ENCODE results near the gene PIEZO2. TPM values are rescaled to one million over a fixed set of nuclear protein-coding genes. Genes with fewer than 3 reads are reported as not detected.

PIEZO2 gene
- total RNA-seq, 2 experiments from 2014 or later, result not detected

DNA sequence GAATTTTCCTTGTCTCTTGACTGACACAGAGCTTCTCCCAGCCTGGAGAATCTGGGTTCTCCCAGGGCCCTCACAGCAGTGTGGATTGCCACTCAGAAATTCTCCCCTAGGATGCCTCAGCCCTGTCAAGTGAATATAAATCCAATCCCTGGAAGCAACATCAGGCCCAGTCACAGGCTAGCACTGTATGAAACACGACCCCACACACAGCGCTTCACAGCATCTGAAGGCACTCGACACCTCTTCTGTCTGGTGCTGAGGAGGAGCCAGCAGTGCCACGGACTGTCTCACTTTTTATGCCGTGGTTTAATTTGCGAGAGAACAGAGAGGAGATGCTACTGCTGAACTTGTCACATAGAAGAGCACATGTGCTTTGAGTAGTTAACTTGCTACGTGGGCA lies 459.0 kb downstream of the PIEZO2 start:
- Mint-ChIP-seq H3K4me1 (no peaks in the 10 kb centered on the region), H3K27ac (no peak overlapping the region), H3K4me3 (no peak overlapping the region), H3K9me3 (ENCODE audit: low read depth) (no peaks in the 10 kb centered on the region), H3K27me3 (no peaks in the 10 kb centered on the region), H3K36me3 (no peaks in the 10 kb centered on the region)
- CTCF ChIA-PET, result no interaction called here
- DNase-seq (no peak), ATAC-seq (no peak)

DNA sequence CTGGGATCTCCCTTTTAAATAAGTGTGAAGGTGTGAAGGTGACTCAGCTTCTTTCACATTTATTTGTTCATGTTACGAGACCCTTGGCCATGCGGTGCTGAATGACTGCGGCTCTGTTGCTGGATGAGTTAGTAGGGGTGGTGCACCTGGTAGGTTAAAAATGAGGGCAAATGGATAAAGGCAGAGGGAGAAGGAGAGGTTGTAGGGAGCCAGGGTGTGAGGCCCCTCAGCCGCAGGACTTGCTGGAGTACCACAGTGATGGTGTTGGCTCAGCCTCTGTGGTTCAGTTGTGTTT lies 459.4 kb downstream of the PIEZO2 start:
- ATAC-seq (no peak), DNase-seq (no peak)
- CTCF ChIA-PET, result no interaction called here
- Mint-ChIP-seq H3K27ac (no peak overlapping the region), H3K36me3 (no peaks in the 10 kb centered on the region), H3K27me3 (no peaks in the 10 kb centered on the region), H3K4me3 (no peak overlapping the region), H3K9me3 (ENCODE audit: low read depth) (no peaks in the 10 kb centered on the region), H3K4me1 (no peaks in the 10 kb centered on the region)

DNA sequence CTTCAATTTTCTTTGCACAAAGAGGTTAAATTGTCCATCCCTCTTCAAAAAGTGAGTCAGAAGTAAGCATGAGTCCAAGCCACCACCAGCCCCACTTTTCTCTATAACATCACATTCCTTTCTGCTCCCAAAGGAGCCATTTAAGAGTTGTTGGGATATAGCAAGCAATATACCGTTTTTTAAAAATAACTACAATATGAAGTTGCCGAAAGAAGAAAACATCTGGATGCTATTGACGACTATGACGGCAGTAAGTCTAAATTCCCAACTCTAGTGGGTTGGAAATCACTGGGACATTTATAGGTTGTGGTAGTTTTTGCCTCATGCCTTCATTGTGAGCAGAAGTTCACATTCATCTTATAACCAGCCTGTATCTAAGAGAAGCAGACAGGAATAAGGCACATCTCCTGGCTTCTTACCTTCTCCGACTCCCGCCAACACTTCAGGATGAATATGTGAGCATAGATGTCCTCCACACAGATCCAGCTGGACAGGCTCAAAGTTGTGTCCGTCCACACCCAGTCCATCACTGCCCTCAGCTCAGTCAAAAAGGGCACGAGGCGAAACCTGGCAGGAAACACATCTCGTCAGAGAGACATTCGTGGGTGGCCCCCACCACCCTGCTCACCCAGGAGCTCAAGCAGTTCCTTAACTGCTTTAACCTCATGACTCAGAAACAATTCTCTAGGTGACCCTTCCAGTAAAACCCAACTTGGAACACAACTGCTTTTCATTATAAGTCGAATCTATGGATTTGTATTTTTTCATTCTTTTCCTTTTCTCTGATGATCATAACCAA lies 459.9 kb downstream of the PIEZO2 start:
- CTCF ChIA-PET, result no interaction called here
- Mint-ChIP-seq H3K36me3 (no peaks in the 10 kb centered on the region), H3K4me1 (no peaks in the 10 kb centered on the region), H3K27me3 (no peaks in the 10 kb centered on the region), H3K4me3 (no peak overlapping the region), H3K9me3 (ENCODE audit: low read depth) (no peaks in the 10 kb centered on the region), H3K27ac (no peak overlapping the region)
- no peak for DNase-seq
- no peak for ATAC-seq

DNA sequence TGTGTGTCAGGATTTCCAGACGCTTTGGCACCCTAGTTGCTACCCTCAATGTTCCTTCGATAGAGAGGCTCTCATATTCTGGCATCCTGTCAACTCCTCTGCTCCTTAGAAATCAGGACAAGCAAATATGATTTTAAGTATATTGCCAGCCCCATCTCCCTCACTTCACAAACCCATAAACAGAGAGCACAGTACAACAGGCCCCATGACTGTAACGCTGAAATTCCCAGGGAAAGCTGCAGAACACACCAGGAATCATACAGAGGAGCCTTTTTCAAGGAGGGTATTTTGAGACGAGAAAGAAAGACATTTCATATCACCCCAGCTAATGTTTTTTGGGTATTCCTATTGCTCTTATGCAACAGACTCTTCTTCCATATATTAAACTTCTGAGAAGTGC lies 460.6 kb downstream of the PIEZO2 start:
- Mint-ChIP-seq H3K4me3 (no peak overlapping the region), H3K4me1 (no peaks in the 10 kb centered on the region), H3K27me3 (no peaks in the 10 kb centered on the region), H3K27ac (no peak overlapping the region), H3K36me3 (no peaks in the 10 kb centered on the region), H3K9me3 (ENCODE audit: low read depth) (no peaks in the 10 kb centered on the region)
- no peak for DNase-seq
- CTCF ChIA-PET, result no interaction called here
- ATAC-seq, result no peak

DNA sequence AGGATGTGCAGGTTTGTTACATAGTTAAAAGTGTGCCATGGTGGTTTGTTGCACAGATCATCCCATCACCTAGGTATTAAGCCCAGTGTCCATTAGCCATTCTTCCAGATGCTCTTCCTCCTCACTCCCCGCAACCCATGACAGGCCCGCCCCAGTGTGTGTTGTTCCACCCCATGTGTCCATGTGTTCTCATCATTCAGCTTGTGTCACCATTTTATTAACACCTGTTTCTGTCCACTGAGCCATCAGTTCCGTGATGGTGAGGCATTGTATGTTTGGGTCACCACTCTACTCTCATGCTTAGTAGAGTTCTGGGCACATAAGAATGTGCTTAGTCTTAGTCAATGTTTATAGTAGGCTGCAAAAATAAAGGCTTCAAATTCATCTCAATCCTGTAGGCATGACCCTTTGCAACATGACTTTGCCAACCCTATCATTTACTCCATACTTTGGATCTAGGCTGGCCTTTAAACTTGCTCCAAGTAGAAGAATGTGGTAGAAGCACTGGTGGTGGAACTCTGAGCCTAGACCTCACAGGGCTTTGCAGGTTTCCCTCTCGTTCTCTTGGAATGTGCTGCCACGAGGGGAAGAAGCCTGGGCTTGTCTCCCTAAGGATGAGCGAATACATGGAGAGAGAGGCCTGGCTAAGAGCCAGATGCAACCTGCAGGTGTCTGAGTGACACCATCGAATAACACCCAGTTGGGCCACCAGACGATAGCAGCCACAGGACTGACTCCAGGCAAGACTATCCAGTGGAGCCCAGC lies 462.0 kb downstream of the PIEZO2 start:
- CTCF ChIA-PET, result no interaction called here
- Mint-ChIP-seq H3K27me3 (no peaks in the 10 kb centered on the region), H3K9me3 (ENCODE audit: low read depth) (no peaks in the 10 kb centered on the region), H3K4me3 (no peak overlapping the region), H3K4me1 (no peaks in the 10 kb centered on the region), H3K27ac (no peak overlapping the region), H3K36me3 (no peaks in the 10 kb centered on the region)
- DNase-seq, result no peak
- ATAC-seq, result no peak

DNA sequence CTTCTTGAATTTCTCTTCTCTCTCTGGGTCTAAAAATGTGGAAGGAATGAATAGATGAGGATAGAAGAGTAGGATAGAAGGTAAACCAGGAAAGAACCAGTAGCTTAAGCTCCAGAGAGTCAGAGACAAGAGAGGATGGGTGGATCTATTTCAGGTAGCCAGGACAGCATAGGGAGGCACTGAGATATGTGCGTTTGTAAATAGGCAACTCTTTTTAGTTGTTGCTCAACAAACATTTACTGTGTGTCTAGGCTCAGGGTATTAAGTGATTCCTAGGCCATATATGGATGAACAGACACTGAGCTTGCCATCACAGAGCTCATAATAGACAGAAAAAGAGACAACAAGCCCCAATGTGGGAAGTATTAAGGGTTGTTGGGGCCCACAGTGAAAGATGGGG lies 463.1 kb downstream of the PIEZO2 start:
- ATAC-seq (no peak), DNase-seq (no peak)
- H3K4me3 Mint-ChIP-seq, result no peak overlapping the region
- no peaks in the 10 kb centered on the region for H3K9me3 Mint-ChIP-seq (ENCODE audit: low read depth)
- CTCF ChIA-PET, result no interaction called here
- H3K27ac Mint-ChIP-seq, result no peak overlapping the region
- H3K4me1 Mint-ChIP-seq, result no peaks in the 10 kb centered on the region
- H3K27me3 Mint-ChIP-seq, result peaks cover 2% of the 10 kb centered on the region
- H3K36me3 Mint-ChIP-seq, result no peaks in the 10 kb centered on the region

DNA sequence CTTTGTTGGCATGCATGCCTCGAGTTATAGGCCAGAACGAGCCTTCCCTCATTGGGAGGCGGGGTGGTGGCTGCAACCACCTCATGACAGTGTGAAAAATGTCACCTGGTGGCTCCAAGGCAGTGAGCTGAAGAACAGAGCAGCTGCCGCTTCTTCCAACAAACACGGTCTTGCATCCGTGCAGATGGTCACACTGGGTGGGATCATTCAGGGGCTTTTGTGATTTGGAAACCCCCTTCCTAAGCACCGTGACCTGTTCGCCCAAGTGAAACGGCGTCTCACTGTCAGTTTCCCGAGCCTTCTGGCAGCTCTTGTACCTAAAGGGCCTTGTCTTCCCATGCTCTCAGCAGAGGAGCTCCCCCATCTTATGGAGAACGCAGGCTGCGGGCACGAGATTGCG lies 463.9 kb downstream of the PIEZO2 start:
- CTCF ChIA-PET, result no interaction called here
- Mint-ChIP-seq H3K27me3 (peaks cover 2% of the 10 kb centered on the region), H3K36me3 (no peaks in the 10 kb centered on the region), H3K27ac (no peak overlapping the region), H3K4me3 (no peak overlapping the region), H3K9me3 (ENCODE audit: low read depth) (no peaks in the 10 kb centered on the region), H3K4me1 (no peaks in the 10 kb centered on the region)
- DNase-seq (no peak), ATAC-seq (no peak)

DNA sequence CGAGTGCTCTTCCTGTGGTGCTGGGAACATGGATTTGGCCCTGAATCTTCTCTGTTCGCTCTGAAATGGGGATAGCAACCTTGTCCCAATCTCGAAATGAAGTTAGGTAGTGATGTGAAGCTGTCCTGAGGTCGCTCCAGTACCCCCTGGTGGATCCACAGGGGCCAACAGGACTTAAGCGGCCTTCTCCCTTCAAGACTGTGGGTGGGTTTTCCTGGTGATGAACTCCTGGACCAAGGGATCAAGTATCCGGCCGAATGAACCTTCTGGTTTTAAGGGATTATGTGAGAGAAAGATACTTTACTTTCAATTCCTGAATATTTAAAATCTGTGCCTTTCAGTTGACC lies 467.0 kb downstream of the PIEZO2 start:
- CTCF ChIA-PET, result no interaction called here
- Mint-ChIP-seq H3K4me1 (no peaks in the 10 kb centered on the region), H3K27ac (no peak overlapping the region), H3K36me3 (no peaks in the 10 kb centered on the region), H3K9me3 (ENCODE audit: low read depth) (no peaks in the 10 kb centered on the region), H3K4me3 (no peak overlapping the region), H3K27me3 (peaks cover 10% of the 10 kb centered on the region)
- ATAC-seq (no peak), DNase-seq (no peak)

DNA sequence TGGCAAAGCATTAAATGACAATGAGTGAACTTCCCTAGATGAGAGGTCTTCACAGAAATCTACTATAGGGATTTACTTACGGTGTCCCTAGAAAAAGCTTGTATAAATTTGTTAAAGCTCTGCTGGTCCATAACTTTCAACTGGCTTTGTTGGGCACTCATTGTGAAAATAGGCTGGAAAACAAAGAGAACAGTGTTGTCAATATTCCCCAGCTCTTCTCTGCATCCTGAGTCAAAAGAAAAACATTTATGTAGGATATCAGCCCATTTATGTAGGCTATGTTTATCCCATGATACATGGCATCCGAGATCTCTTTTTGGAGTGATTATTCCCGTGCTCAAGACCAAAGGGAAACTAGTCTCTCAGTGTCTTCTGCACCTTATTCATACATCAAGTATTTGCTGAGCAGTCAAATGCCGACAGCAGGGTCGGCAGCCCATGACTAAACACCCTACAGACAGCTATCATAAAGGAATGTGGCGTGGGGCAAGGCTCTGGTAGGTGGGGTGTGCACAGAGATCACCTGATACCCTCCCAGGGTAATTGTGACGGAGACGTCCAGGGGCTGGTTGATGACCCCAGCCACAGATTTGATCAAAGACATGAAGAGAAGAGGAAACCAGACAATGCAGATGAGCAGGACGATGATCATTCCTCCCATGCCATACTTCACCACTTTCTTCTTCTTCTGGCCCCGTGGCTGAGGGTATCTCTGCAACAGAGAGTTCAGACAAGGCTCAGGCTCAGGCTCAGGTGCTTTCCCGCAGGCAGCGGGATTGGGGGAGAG lies 467.6 kb downstream of the PIEZO2 start:
- Mint-ChIP-seq H3K4me1 (no peaks in the 10 kb centered on the region), H3K36me3 (no peaks in the 10 kb centered on the region), H3K9me3 (ENCODE audit: low read depth) (no peaks in the 10 kb centered on the region), H3K27me3 (peaks cover 10% of the 10 kb centered on the region), H3K27ac (no peak overlapping the region), H3K4me3 (no peak overlapping the region)
- ATAC-seq (no peak), DNase-seq (no peak)
- CTCF ChIA-PET, result no interaction called here

DNA sequence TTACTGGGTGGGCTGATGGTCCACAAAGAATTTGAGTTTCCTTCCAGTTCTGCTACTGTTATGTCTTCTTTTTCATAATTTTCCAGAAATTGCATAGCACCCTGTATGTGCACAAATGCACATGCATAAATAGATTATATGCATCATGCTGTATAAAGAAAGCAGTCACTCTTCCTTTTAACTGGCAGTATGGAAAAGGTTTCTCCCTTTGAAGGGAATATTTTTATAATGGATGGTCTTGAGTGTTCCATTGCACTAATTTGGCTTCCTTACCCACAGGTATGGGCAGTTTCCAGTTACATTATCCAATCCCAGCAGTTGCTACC lies 469.1 kb downstream of the PIEZO2 start:
- DNase-seq, result no peak
- Mint-ChIP-seq H3K36me3 (no peaks in the 10 kb centered on the region), H3K9me3 (ENCODE audit: low read depth) (no peaks in the 10 kb centered on the region), H3K27ac (no peak overlapping the region), H3K4me3 (no peak overlapping the region), H3K27me3 (peaks cover 10% of the 10 kb centered on the region), H3K4me1 (no peaks in the 10 kb centered on the region)
- no peak for ATAC-seq
- CTCF ChIA-PET, result no interaction called here

DNA sequence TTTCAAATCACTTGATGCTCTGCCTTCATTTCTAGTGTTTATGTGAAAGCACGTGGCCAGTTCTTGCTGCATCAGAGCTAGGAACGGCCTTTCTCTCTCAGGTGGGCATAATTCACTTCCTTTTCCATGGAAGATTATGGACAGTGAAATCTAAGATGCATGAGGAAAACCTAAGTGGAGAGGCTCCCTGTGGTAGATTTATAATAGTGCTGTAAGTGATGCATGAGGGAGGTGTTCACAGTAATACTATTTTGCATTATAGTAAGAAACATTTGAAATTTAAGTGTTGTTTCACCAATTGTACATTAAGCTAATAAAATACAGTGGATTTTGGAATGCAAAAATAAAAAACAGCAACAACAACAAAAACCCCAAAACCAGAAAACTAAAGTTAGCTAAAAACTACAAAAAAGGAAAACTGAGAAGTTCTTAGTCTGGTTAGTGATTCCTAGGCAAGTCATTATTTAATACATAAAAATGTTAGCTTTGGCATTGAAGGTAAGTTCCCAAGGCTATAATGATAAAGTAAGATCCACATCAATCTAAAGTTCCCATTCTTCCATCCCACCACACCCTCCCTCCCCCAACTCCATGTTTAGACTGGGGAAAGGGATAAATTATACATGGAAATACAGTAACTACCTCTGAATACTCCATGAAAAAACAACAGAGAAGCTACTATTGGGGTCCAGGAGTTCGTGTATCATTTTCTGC lies 469.7 kb downstream of the PIEZO2 start:
- Mint-ChIP-seq H3K9me3 (ENCODE audit: low read depth) (no peaks in the 10 kb centered on the region), H3K4me1 (no peaks in the 10 kb centered on the region), H3K27me3 (peaks cover 12% of the 10 kb centered on the region), H3K36me3 (no peaks in the 10 kb centered on the region), H3K4me3 (no peak overlapping the region), H3K27ac (no peak overlapping the region)
- DNase-seq, result no peak
- no peak for ATAC-seq
- CTCF ChIA-PET, result no interaction called here

DNA sequence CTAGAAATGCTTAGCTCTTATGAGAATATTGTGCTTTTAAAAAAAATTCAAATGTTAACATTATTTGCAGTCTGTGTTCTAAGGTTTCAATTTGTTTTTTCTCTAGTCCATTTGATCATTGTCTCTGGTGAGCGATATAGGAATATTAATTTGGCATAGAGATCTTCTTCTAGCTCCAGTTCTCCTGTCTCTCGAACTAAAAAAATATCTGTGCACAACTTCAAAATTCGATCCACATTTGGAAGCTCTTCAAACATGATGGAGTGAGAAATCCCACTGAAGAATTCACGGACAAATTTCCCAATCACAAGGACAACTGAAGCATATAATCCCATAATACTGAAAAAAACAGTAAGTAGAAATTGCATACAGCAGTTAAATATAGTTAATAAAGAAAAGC lies 477.9 kb downstream of the PIEZO2 start:
- H3K36me3 Mint-ChIP-seq, result no peaks in the 10 kb centered on the region
- no peaks in the 10 kb centered on the region for H3K9me3 Mint-ChIP-seq (ENCODE audit: low read depth)
- H3K4me1 Mint-ChIP-seq, result no peaks in the 10 kb centered on the region
- peaks cover 5% of the 10 kb centered on the region for H3K27me3 Mint-ChIP-seq
- no peak overlapping the region for H3K27ac Mint-ChIP-seq
- DNase-seq, result no peak
- no peak for ATAC-seq
- H3K4me3 Mint-ChIP-seq, result no peak overlapping the region
- CTCF ChIA-PET, result no interaction called here

DNA sequence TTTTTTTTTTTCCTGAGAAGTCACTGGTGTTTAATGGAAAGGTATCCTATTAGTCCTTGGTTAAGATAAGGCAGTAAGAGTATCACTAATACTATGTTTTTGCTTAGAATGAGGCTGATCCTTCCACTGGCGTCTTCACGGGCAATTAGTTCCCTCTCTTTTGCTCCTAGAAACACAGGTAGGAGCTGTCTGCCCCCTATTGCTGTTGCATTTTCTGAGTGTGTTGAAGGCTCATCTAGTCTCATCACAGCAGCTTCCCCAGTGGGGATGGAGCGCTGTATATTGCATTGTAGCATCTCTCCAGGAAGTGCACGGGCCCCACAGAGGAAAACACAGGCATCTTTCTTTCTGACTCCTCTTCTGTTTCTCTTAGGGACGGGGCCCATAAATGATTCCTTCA lies 478.5 kb downstream of the PIEZO2 start:
- ATAC-seq, result no peak

More for the DNA sequence above, 478.5 kb downstream of the PIEZO2 start:
- H3K36me3 Mint-ChIP-seq, result no peaks in the 10 kb centered on the region
- H3K27me3 Mint-ChIP-seq, result peaks cover 5% of the 10 kb centered on the region
- H3K9me3 Mint-ChIP-seq (ENCODE audit: low read depth), result no peaks in the 10 kb centered on the region
- no peak overlapping the region for H3K27ac Mint-ChIP-seq
- no peak for DNase-seq
- CTCF ChIA-PET, result no interaction called here
- H3K4me3 Mint-ChIP-seq, result no peak overlapping the region
- no peaks in the 10 kb centered on the region for H3K4me1 Mint-ChIP-seq
